SU-DHL-6 (cell line): ENCODE measurements around the gene ERCC4.

Source experiments
- CTCF ChIP-seq: fragments of 200-600 bp; sonication (generic); IDR thresholded peaks from one replicate; pipeline ENCODE4 v1.5.1; 2017; ENCODE audit warnings: antibody characterized with exemption, mild to moderate bottlenecking, low read length, moderate library complexity; ENCODE audit not compliant: insufficient read depth, poor library complexity, severe bottlenecking
- EZH2phosphoT487 ChIP-seq: fragments of 200-600 bp; sonication (generic), shearing (Covaris generic); conservative IDR thresholded peaks from 2 replicates; pipeline ENCODE4 v1.6.1; 2018; ENCODE audit warnings: mild to moderate bottlenecking, antibody characterized with exemption, low read length, moderate library complexity, mixed read lengths

DNA sequence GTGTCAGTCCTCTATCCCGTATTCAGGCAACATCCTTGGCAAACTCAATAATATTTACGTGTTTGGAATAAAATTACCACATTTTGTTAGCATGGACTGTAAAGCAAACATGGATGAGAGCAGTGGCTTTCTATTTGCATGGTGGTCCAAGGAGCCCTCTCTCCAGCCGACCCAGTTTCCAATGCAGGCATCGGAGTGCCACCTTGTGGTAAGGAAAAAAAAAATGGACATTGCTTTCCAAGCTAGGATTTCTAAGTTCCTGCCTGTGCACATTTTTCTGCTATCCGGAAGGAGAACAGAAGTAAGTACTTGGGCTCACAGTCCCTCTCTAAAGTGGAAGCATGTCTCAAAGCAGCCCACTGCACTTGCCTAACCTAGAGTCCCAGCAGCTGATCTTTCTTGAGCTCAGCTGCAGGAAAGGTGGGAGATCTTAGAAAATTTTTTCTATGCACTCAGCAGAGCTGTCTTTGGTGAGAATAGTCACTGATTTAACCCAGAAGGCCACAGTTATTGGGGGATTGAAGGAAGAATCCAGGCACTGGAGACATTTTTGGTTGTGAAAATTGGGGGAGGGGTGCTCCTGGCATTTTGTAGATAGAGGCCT, 46.0 kb upstream of the ERCC4 start:
- peak; percentile 14 for TF ChIP-seq CTCF
- TF ChIP-seq EZH2phosphoT487 = no peak
